DND-41 (cell line): ENCODE results near the gene EEFSEC.

ENCODE experiments used
- ATAC-seq: fragments of 200-7000 bp; cut with Tn5 transposase; 3 replicates; pipeline ENCODE4 v1.9.1; 2021; ENCODE audit warnings: low read depth; ENCODE audit not compliant: insufficient read depth
- DNase-seq: peaks from one replicate; pipeline ENCODE4 v3.0.0-alpha.2; 2020
- H2AFZ ChIP-seq: 2 replicates; pipeline ENCODE4 v1.6.0; 2012; ENCODE audit warnings: low read depth, low read length
- H3K27ac ChIP-seq: 2 replicates; pipeline ENCODE4 v1.5.1; 2012; ENCODE audit warnings: low read length, inconsistent platforms
- H3K27me3 ChIP-seq: fragments of 200-600 bp; sonication (generic); 2 replicates; pipeline ENCODE4 v1.6.0; 2012; ENCODE audit warnings: low read length, mild to moderate bottlenecking, inconsistent platforms; ENCODE audit not compliant: insufficient read depth, poor library complexity
- H3K36me3 ChIP-seq: 2 replicates; pipeline ENCODE4 v1.5.1; 2012; ENCODE audit warnings: low read length, inconsistent platforms; ENCODE audit not compliant: insufficient read depth
- H3K4me1 ChIP-seq: 2 replicates; pipeline ENCODE4 v1.5.1; 2012; ENCODE audit warnings: mild to moderate bottlenecking, low read length; ENCODE audit not compliant: insufficient read depth
- H3K4me2 ChIP-seq: 2 replicates; pipeline ENCODE4 v1.6.0; 2012; ENCODE audit warnings: mild to moderate bottlenecking, moderate library complexity, low read length, inconsistent platforms; ENCODE audit not compliant: insufficient read depth
- H3K4me3 ChIP-seq, 2 experiments: fragments of 200-600 bp in 1 of 2; shearing (Covaris generic) in 1 of 2; 2 replicates each; pipeline ENCODE4 v1.5.1; 2012 to 2016; ENCODE audit warnings: inconsistent platforms in 2 of 2, low read length in 2 of 2, mild to moderate bottlenecking in 2 of 2, low read depth in 1 of 2, moderate library complexity in 1 of 2
- H3K79me2 ChIP-seq: 2 replicates; pipeline ENCODE4 v1.6.0; 2012; ENCODE audit warnings: low read length, inconsistent platforms; ENCODE audit not compliant: insufficient read depth
- H3K9ac ChIP-seq: 2 replicates; pipeline ENCODE4 v1.6.0; 2012; ENCODE audit warnings: low read depth, mild to moderate bottlenecking, inconsistent platforms, low read length, moderate library complexity
- H3K9me3 ChIP-seq: 2 replicates; pipeline ENCODE4 v1.5.1; 2012; ENCODE audit warnings: low read length, moderate library complexity, mild to moderate bottlenecking, inconsistent platforms; ENCODE audit not compliant: insufficient read depth, severe bottlenecking
- H4K20me1 ChIP-seq: 2 replicates; pipeline ENCODE4 v1.6.0; 2012; ENCODE audit warnings: low read length; ENCODE audit not compliant: insufficient read depth
- CTCF ChIP-seq: IDR thresholded peaks from 2 replicates; pipeline ENCODE4 v1.5.1; 2012; ENCODE audit warnings: borderline replicate concordance, low read length, moderate library complexity, mild to moderate bottlenecking; ENCODE audit not compliant: poor library complexity, severe bottlenecking; ENCODE audit errors: extremely low read depth
- EZH2 ChIP-seq: IDR thresholded peaks from 3 replicates; pipeline ENCODE4 v1.6.1; 2012; ENCODE audit warnings: borderline replicate concordance, low read depth, mild to moderate bottlenecking, moderate library complexity, low read length, inconsistent platforms; ENCODE audit not compliant: severe bottlenecking

Gene EEFSEC

GRCh38 chr3:128256131-128256530 is 102.8 kb downstream of the EEFSEC start:
- Histone ChIP-seq H3K9ac (no peak overlapping the region), H3K27me3 (no peaks in the 10 kb centered on the region), H3K79me2 (peaks cover 2% of the 10 kb centered on the region; the same call in 1 of the 2 replicates), H3K9me3 (peaks cover 15% of the 10 kb centered on the region), H3K27ac (no peak overlapping the region), H3K4me1 (no peaks in the 10 kb centered on the region), H3K36me3 (peaks cover 12% of the 10 kb centered on the region; the same call in 1 of the 2 replicates), H3K4me2 (no peak overlapping the region), H2AFZ (no peak overlapping the region), H4K20me1 (no peaks in the 10 kb centered on the region), H3K4me3 (no peak overlapping the region)
- TF ChIP-seq CTCF, result no peak
- no peak for TF ChIP-seq EZH2
- ATAC-seq, result no peak
- DNase-seq, result no peak

- peaks cover 20% of the 10 kb centered on the region for H3K36me3 ChIP-seq
- ATAC-seq (no peak), DNase-seq (no peak)
- H4K20me1 ChIP-seq, result no peaks in the 10 kb centered on the region
- peaks cover 15% of the 10 kb centered on the region for H3K9me3 ChIP-seq
- no peak overlapping the region for H3K4me2 ChIP-seq
- H2AFZ ChIP-seq, result no peak overlapping the region
- peaks cover under 1% of the 10 kb centered on the region; the same call in 1 of the 2 replicates for H3K79me2 ChIP-seq
- TF ChIP-seq EZH2 (no peak), CTCF (no peak)
- no peak overlapping the region for H3K27ac ChIP-seq
- no peaks in the 10 kb centered on the region for H3K4me1 ChIP-seq
- no peaks in the 10 kb centered on the region for H3K27me3 ChIP-seq
- H3K4me3 ChIP-seq, result no peak overlapping the region
- H3K9ac ChIP-seq, result no peak overlapping the region
Measured at GRCh38 chr3:128257632-128258031, 104.4 kb downstream of the EEFSEC start.

GRCh38 chr3:128260275-128260674 is 107.0 kb downstream of the EEFSEC start:
- Histone ChIP-seq H3K36me3 (peaks cover 32% of the 10 kb centered on the region), H3K9me3 (peaks cover 15% of the 10 kb centered on the region), H4K20me1 (no peaks in the 10 kb centered on the region), H2AFZ (no peak overlapping the region), H3K4me2 (no peak overlapping the region), H3K27me3 (no peaks in the 10 kb centered on the region), H3K9ac (no peak overlapping the region), H3K79me2 (no peaks in the 10 kb centered on the region), H3K4me3 (no peak overlapping the region), H3K27ac (no peak overlapping the region), H3K4me1 (no peaks in the 10 kb centered on the region)
- DNase-seq (no peak), ATAC-seq (no peak)
- no peak for TF ChIP-seq CTCF
- TF ChIP-seq EZH2, result no peak

- H3K27ac ChIP-seq, result no peak overlapping the region
- TF ChIP-seq CTCF, result no peak
- no peak for TF ChIP-seq EZH2
- no peaks in the 10 kb centered on the region for H3K79me2 ChIP-seq
- DNase-seq (no peak), ATAC-seq (no peak)
- H3K4me2 ChIP-seq, result no peak overlapping the region
- H3K36me3 ChIP-seq, result peaks cover 32% of the 10 kb centered on the region
- no peak overlapping the region for H2AFZ ChIP-seq
- no peak overlapping the region for H3K4me3 ChIP-seq
- H4K20me1 ChIP-seq, result no peaks in the 10 kb centered on the region
- H3K27me3 ChIP-seq, result no peaks in the 10 kb centered on the region
- no peak overlapping the region for H3K9ac ChIP-seq
- H3K9me3 ChIP-seq, result peaks cover 15% of the 10 kb centered on the region
- no peaks in the 10 kb centered on the region for H3K4me1 ChIP-seq
Measured at GRCh38 chr3:128262457-128262856, 109.2 kb downstream of the EEFSEC start.
